Neural progenitor cell (in vitro differentiated cells): Measurements from ENCODE around the gene PTPRJ. TPM values are rescaled to one million over a fixed set of nuclear protein-coding genes. Genes with fewer than 3 reads are reported as not detected.

Experiments used
- DNase-seq: peaks from one replicate; pipeline ENCODE4 v3.0.0-alpha.2; 2016; ENCODE audit warnings: low spot score
- H2AFZ ChIP-seq: fragments of 200-600 bp; sonication (generic); replicated peaks from 2 replicates; pipeline ENCODE4 v1.6.1; 2016; ENCODE audit warnings: antibody characterized with exemption
- H3F3A ChIP-seq: fragments of 200-600 bp; sonication (generic); 2 replicates; pipeline ENCODE4 v1.6.1; 2016; ENCODE audit warnings: antibody characterized with exemption, low read depth
- H3K27ac ChIP-seq: fragments of 200-600 bp; sonication (generic); 2 replicates; pipeline ENCODE4 v1.5.1; 2016; ENCODE audit warnings: mild to moderate bottlenecking
- H3K27me3 ChIP-seq: fragments of 200-600 bp; sonication (generic); 2 replicates; pipeline ENCODE4 v1.6.1; 2016; ENCODE audit warnings: mild to moderate bottlenecking, moderate library complexity
- H3K36me3 ChIP-seq: fragments of 200-600 bp; sonication (generic); 2 replicates; pipeline ENCODE4 v1.5.1; 2016
- H3K4me1 ChIP-seq: fragments of 200-600 bp; sonication (generic); 2 replicates; pipeline ENCODE4 v1.6.1; 2016; ENCODE audit warnings: mixed run types
- H3K4me2 ChIP-seq: fragments of 200-600 bp; sonication (generic); 2 replicates; pipeline ENCODE4 v1.6.1; 2016
- H3K4me3 ChIP-seq: fragments of 200-600 bp; sonication (generic); 2 replicates; pipeline ENCODE4 v1.5.1; 2016
- H3K79me2 ChIP-seq: fragments of 200-600 bp; sonication (generic); 2 replicates; pipeline ENCODE4 v1.6.1; 2016; ENCODE audit warnings: low read depth
- H3K9ac ChIP-seq: fragments of 200-600 bp; sonication (generic); 2 replicates; pipeline ENCODE4 v1.6.1; 2016
- H3K9me3 ChIP-seq: fragments of 200-600 bp; sonication (generic); 2 replicates; pipeline ENCODE4 v1.5.1; 2016; ENCODE audit warnings: low read depth
- H4K20me1 ChIP-seq: fragments of 200-600 bp; sonication (generic); 2 replicates; pipeline ENCODE4 v1.6.1; 2016; ENCODE audit warnings: low read depth
- H3K27ac Mint-ChIP-seq: 3 replicates; pipeline ENCODE4 v1.8.0; 2021; ENCODE audit warnings: mixed read lengths
- H3K27me3 Mint-ChIP-seq: 2 replicates; pipeline ENCODE4 v1.8.0; 2022; ENCODE audit warnings: low read depth, mild to moderate bottlenecking, inconsistent platforms, moderate library complexity, mixed read lengths; ENCODE audit not compliant: insufficient read depth
- H3K36me3 Mint-ChIP-seq: 3 replicates; pipeline ENCODE4 v1.8.0; 2021; ENCODE audit warnings: mixed read lengths
- H3K4me1 Mint-ChIP-seq: 3 replicates; pipeline ENCODE4 v1.8.0; 2021; ENCODE audit warnings: mixed read lengths
- H3K4me3 Mint-ChIP-seq: 3 replicates; pipeline ENCODE4 v1.8.0; 2021; ENCODE audit warnings: mild to moderate bottlenecking, moderate library complexity, mixed read lengths
- H3K9me3 Mint-ChIP-seq: 3 replicates; pipeline ENCODE4 v1.8.0; 2020; ENCODE audit warnings: mixed read lengths
- EZH2 ChIP-seq: fragments of 200-600 bp; sonication (generic); IDR thresholded peaks from 2 replicates; pipeline ENCODE4 v1.6.1; 2017; ENCODE audit warnings: antibody characterized with exemption, mild to moderate bottlenecking, moderate library complexity
- EZH2phosphoT487 ChIP-seq: fragments of 200-600 bp; sonication (generic); IDR thresholded peaks from 2 replicates; pipeline ENCODE4 v1.6.1; 2017; ENCODE audit warnings: antibody characterized with exemption
- total RNA-seq: library from RNA; depleted of rRNA; stranded (reverse); fragments of >200 nt; gene quantifications from 2 replicates; pipeline ENCODE4 v1.2.3, GENCODE V29; 2015; ENCODE audit warnings: low replicate concordance
- TF ChIP-seq, protein P1 (sequence below): fragments of 200-600 bp; sonication (generic); IDR thresholded peaks from 2 replicates; pipeline ENCODE4 v1.5.1; 2017; ENCODE audit warnings: antibody characterized with exemption, mild to moderate bottlenecking

PTPRJ gene
- total RNA-seq, 1 donor from 2014 or later, result 28.0 TPM

DNA sequence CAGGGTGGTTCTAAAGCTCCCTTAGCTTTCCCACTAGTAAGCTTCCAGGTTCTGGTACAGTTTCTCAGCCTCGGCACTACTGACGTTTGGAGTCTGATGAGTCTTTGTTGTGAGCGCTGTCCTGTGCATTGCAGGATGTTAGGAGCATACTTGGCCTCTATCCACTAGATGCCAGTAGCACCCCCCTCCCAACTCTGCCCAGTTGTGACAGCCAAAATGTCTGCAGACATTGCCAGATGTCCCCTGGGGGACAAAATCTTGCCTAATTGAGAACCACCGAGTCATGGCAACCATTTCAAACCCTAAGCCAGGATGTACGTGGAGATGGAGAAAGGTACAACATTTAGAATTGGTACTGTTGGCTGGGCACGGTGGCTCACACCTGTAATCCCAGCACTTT is 68.7 kb downstream of the PTPRJ start:
- H3K27ac ChIP-seq, result no peak overlapping the region
- H3K9me3 Mint-ChIP-seq, result no peaks in the 10 kb centered on the region
- H3F3A ChIP-seq, result peaks cover 12% of the 10 kb centered on the region
- peaks cover 5% of the 10 kb centered on the region for H3K79me2 ChIP-seq
- H3K4me1 Mint-ChIP-seq, result peaks cover 24% of the 10 kb centered on the region
- H3K27me3 Mint-ChIP-seq, result peaks cover 2% of the 10 kb centered on the region
- DNase-seq, result no peak
- no peak overlapping the region for H3K4me3 ChIP-seq
- TF ChIP-seq, protein P1, sequence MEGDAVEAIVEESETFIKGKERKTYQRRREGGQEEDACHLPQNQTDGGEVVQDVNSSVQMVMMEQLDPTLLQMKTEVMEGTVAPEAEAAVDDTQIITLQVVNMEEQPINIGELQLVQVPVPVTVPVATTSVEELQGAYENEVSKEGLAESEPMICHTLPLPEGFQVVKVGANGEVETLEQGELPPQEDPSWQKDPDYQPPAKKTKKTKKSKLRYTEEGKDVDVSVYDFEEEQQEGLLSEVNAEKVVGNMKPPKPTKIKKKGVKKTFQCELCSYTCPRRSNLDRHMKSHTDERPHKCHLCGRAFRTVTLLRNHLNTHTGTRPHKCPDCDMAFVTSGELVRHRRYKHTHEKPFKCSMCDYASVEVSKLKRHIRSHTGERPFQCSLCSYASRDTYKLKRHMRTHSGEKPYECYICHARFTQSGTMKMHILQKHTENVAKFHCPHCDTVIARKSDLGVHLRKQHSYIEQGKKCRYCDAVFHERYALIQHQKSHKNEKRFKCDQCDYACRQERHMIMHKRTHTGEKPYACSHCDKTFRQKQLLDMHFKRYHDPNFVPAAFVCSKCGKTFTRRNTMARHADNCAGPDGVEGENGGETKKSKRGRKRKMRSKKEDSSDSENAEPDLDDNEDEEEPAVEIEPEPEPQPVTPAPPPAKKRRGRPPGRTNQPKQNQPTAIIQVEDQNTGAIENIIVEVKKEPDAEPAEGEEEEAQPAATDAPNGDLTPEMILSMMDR, result no peak
- no peak for TF ChIP-seq EZH2phosphoT487
- TF ChIP-seq EZH2, result no peak
- no peaks in the 10 kb centered on the region for H3K27me3 ChIP-seq
- no peak overlapping the region for H3K4me3 Mint-ChIP-seq
- H3K4me2 ChIP-seq, result no peak overlapping the region
- no peaks in the 10 kb centered on the region for H3K36me3 ChIP-seq
- H4K20me1 ChIP-seq, result peaks cover under 1% of the 10 kb centered on the region
- H3K9ac ChIP-seq, result no peak overlapping the region
- H3K4me1 ChIP-seq, result peaks cover 15% of the 10 kb centered on the region
- no peak overlapping the region for H2AFZ ChIP-seq
- no peak overlapping the region for H3K27ac Mint-ChIP-seq
- no peaks in the 10 kb centered on the region for H3K9me3 ChIP-seq
- peaks cover 2% of the 10 kb centered on the region for H3K36me3 Mint-ChIP-seq

DNA sequence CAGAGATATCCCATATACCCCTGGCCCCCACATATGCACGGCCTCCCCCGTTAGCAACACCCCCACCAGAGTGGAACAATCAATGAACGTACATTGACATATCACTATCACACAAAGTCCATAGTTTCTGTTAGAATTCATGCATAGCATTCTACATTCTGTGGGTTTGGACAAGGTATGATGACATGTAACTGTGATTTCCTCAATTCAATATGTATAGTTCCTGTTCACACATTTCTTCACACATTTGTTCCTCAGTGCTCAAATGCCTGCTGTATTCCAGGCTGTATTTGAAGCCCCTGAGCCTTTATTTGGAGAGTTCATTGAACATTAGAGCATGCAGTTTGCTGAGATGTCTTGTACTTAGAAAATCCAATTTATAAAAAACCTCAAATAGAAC is 69.9 kb downstream of the PTPRJ start:
- Histone ChIP-seq H3K27ac (peak overlapping the region; percentile 5), H3K79me2 (peaks cover 5% of the 10 kb centered on the region)

DNA sequence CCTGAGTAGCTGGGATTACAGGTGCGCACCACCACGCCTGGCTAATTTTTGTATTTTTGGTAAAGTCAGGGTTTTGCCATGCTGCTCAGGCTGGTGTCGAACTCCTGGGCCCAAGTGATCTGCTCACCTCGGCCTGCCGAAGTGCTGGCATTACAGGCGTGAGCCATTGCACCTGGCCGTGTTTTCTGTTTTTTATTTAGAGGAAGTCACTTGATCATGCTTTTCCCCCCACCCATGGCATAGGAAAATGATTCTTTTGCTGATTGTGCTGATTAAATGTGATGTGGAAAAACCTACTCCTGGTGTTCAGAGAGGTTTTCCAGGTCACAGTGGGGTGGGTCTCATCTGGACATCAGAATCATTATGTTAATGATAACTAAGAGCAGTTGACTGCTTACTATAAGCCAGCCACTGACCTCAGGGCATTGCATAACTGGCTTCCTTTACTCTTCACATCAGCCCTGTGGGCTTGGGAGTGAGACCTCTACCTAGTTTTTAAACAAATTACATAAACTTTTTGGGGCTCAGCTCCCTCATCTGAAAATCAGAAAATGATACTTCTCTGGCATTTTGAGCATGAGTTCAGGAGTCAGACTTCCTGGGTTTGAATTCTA is 71.0 kb downstream of the PTPRJ start:
- no peaks in the 10 kb centered on the region for H3K36me3 Mint-ChIP-seq
- H3K27ac ChIP-seq, result no peak overlapping the region
- no peak overlapping the region for H2AFZ ChIP-seq
- H3K79me2 ChIP-seq, result peaks cover 5% of the 10 kb centered on the region
- peaks cover 27% of the 10 kb centered on the region for H3F3A ChIP-seq
- TF ChIP-seq, protein P1, result no peak
- TF ChIP-seq EZH2phosphoT487 (no peak), EZH2 (no peak)
- H3K9me3 ChIP-seq, result no peaks in the 10 kb centered on the region
- H3K27ac Mint-ChIP-seq, result no peak overlapping the region
- H3K4me1 Mint-ChIP-seq, result peaks cover 42% of the 10 kb centered on the region
- no peak overlapping the region for H3K4me3 ChIP-seq
- H3K27me3 ChIP-seq, result no peaks in the 10 kb centered on the region
- H3K4me2 ChIP-seq, result no peak overlapping the region
- peaks cover 15% of the 10 kb centered on the region for H4K20me1 ChIP-seq
- peaks cover 28% of the 10 kb centered on the region for H3K4me1 ChIP-seq
- no peak overlapping the region for H3K9ac ChIP-seq
- H3K36me3 ChIP-seq, result no peaks in the 10 kb centered on the region
- DNase-seq, result no peak
- H3K9me3 Mint-ChIP-seq, result no peaks in the 10 kb centered on the region
- no peak overlapping the region for H3K4me3 Mint-ChIP-seq
- no peaks in the 10 kb centered on the region for H3K27me3 Mint-ChIP-seq

More for the DNA sequence above, 69.9 kb downstream of the PTPRJ start:
- H3K36me3 Mint-ChIP-seq, result no peaks in the 10 kb centered on the region
- Histone ChIP-seq H3K9ac (no peak overlapping the region), H3K9me3 (no peaks in the 10 kb centered on the region), H3K36me3 (no peaks in the 10 kb centered on the region), H3K4me3 (no peak overlapping the region), H3F3A (peaks cover 16% of the 10 kb centered on the region), H3K27me3 (no peaks in the 10 kb centered on the region), H2AFZ (no peak overlapping the region), H4K20me1 (peaks cover 5% of the 10 kb centered on the region), H3K4me2 (no peak overlapping the region), H3K4me1 (peaks cover 19% of the 10 kb centered on the region)
- no peaks in the 10 kb centered on the region for H3K27me3 Mint-ChIP-seq
- H3K4me1 Mint-ChIP-seq, result peaks cover 32% of the 10 kb centered on the region
- TF ChIP-seq EZH2 (no peak), EZH2phosphoT487 (no peak)
- TF ChIP-seq, protein P1, result no peak
- DNase-seq, result no peak
- no peaks in the 10 kb centered on the region for H3K9me3 Mint-ChIP-seq
- H3K4me3 Mint-ChIP-seq, result no peak overlapping the region
- no peak overlapping the region for H3K27ac Mint-ChIP-seq
